GM12878 (cell line): ENCODE results near the gene USPL1.

ENCODE experiments used
- CREB1 ChIP-seq: IDR thresholded peaks from 2 replicates; pipeline ENCODE4 v1.6.1; 2012; ENCODE audit warnings: low read depth, mild to moderate bottlenecking, inconsistent platforms
- GATAD2B ChIP-seq: fragments of 450-650 bp; conservative IDR thresholded peaks from 2 replicates; pipeline ENCODE4 v1.6.1; 2017; ENCODE audit warnings: low read depth, mild to moderate bottlenecking, moderate library complexity
- HDAC2 ChIP-seq: fragments of 200-600 bp; sonication (generic); IDR thresholded peaks from 2 replicates; pipeline ENCODE4 v1.6.1; 2017
- MXI1 ChIP-seq: fragments of 150-350 bp; IDR thresholded peaks from 2 replicates; pipeline ENCODE4 v1.6.1; 2011; ENCODE audit warnings: low read depth, mild to moderate bottlenecking, inconsistent platforms, low read length, improper control_type of control experiment
- NFIC ChIP-seq: IDR thresholded peaks from 2 replicates; pipeline ENCODE4 v1.6.1; 2012; ENCODE audit warnings: low read depth, mild to moderate bottlenecking, inconsistent platforms, low read length, moderate library complexity
- POLR2A ChIP-seq: IDR thresholded peaks from 2 replicates; pipeline ENCODE4 v1.6.1; 2011; ENCODE audit warnings: low read depth, mild to moderate bottlenecking, low read length
- POLR2AphosphoS5 ChIP-seq: IDR thresholded peaks from 2 replicates; pipeline ENCODE4 v1.6.1; 2011; ENCODE audit warnings: mild to moderate bottlenecking, low read length, inconsistent platforms
- SP1 ChIP-seq: IDR thresholded peaks from one replicate; pipeline ENCODE4 v1.6.1; 2011; ENCODE audit warnings: low read depth, low read length
- TF ChIP-seq, protein P1 (sequence below), 3 experiments: IDR thresholded peaks in 2 of 3; conservative IDR thresholded peaks in 1 of 3; 2 replicates each; pipeline ENCODE4 v1.5.1; 2011; ENCODE audit warnings: low read depth in 3 of 3, low read length in 3 of 3, mild to moderate bottlenecking in 3 of 3, control low read depth in 2 of 3, moderate library complexity in 2 of 3, inconsistent platforms in 1 of 3, mixed read lengths in 1 of 3; ENCODE audit not compliant: control insufficient read depth in 2 of 3, insufficient read depth in 1 of 3; ENCODE audit errors: extremely low read depth in 1 of 3
- TF ChIP-seq, protein P2 (sequence below): IDR thresholded peaks from 2 replicates; pipeline ENCODE4 v1.6.1; 2012; ENCODE audit warnings: low read depth, low read length, improper control_type of control experiment

DNA sequence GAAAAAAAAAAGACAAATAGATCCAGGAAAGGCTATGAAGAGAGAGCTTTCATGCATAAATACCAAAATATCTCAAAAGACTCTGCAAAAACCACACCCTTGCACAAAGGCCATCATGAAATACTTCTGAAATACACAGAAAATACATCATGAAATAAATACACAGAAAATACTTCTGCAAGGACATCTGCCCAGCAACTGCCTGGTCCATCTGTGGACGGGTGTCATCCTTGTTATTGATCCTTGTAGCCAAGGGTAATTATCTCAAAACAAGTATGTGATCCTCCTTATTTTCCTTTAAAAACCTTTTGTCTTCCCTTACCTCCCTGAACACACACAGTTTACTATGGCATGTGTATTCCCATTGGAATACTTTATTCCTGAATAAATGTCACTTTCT lies 6.9 kb downstream of the USPL1 start:
- no peak for TF ChIP-seq POLR2AphosphoS5
- no peak for TF ChIP-seq HDAC2
- no peak for TF ChIP-seq SP1
- TF ChIP-seq, protein P1, sequence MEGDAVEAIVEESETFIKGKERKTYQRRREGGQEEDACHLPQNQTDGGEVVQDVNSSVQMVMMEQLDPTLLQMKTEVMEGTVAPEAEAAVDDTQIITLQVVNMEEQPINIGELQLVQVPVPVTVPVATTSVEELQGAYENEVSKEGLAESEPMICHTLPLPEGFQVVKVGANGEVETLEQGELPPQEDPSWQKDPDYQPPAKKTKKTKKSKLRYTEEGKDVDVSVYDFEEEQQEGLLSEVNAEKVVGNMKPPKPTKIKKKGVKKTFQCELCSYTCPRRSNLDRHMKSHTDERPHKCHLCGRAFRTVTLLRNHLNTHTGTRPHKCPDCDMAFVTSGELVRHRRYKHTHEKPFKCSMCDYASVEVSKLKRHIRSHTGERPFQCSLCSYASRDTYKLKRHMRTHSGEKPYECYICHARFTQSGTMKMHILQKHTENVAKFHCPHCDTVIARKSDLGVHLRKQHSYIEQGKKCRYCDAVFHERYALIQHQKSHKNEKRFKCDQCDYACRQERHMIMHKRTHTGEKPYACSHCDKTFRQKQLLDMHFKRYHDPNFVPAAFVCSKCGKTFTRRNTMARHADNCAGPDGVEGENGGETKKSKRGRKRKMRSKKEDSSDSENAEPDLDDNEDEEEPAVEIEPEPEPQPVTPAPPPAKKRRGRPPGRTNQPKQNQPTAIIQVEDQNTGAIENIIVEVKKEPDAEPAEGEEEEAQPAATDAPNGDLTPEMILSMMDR (IDR thresholded peaks at IDR 0.05 in 2 of 3, conservative IDR thresholded peaks at IDR 0.05 in 1 of 3; ENCODE audit: control insufficient read depth in 2 of 3, extremely low read depth in 1 of 3, insufficient read depth in 1 of 3, low read depth in 3 of 3, low read length in 3 of 3): no peak
- no peak for TF ChIP-seq NFIC
- no peak for TF ChIP-seq POLR2A
- no peak for TF ChIP-seq GATAD2B
- TF ChIP-seq CREB1: no peak
- no peak for TF ChIP-seq MXI1
- TF ChIP-seq, protein P2, sequence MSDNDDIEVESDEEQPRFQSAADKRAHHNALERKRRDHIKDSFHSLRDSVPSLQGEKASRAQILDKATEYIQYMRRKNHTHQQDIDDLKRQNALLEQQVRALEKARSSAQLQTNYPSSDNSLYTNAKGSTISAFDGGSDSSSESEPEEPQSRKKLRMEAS: no peak
